T-helper 1 cell (primary cell): ENCODE measurements around the gene MAML3.
A peak's percentile ranks its signal among the peaks of the same experiment; 100 is the strongest.

Experiments used
- DNase-seq, 5 donors: peaks; one replicate each; pipeline ENCODE4 v3.0.0-alpha.2; 2012 to 2020

Gene MAML3

GRCh38 chr4:140154572-140154891 lies 548 bp upstream of the MAML3 start:
- DNase-seq: no peak

GRCh38 chr4:140153419-140153717 lies 616 bp downstream of the MAML3 start:
- no peak for DNase-seq

GRCh38 chr4:140152751-140153418 lies 1.1 kb downstream of the MAML3 start:
- DNase-seq: peak; percentile 12 to 46 (median 29)

GRCh38 chr4:140152013-140152703 lies 1.8 kb downstream of the MAML3 start:
- DNase-seq: peak; percentile 47 to 77 (median 69)

- DNase-seq: peak in 4 of 5 donors; percentile 17 to 74 (median 48)
These were observed 2.3 kb downstream of the MAML3 start for GRCh38 chr4:140151699-140152012.

- peak; percentile 27 to 62 (median 38) for DNase-seq
These were observed 2.9 kb downstream of the MAML3 start for GRCh38 chr4:140150886-140151698.

- peak in 3 of 5 donors; percentile 48 to 78 (median 57) for DNase-seq
These were observed 3.4 kb downstream of the MAML3 start for GRCh38 chr4:140150636-140150885.

- peak; percentile 16 to 66 (median 51) for DNase-seq
These were observed 3.9 kb downstream of the MAML3 start for GRCh38 chr4:140149846-140150635.

GRCh38 chr4:140144050-140144449 lies 9.9 kb downstream of the MAML3 start:
- no peak for DNase-seq

GRCh38 chr4:140141210-140141835 lies 12.7 kb downstream of the MAML3 start:
- no peak for DNase-seq

GRCh38 chr4:140140566-140140965 lies 13.4 kb downstream of the MAML3 start:
- DNase-seq: no peak

GRCh38 chr4:140138428-140138827 lies 15.6 kb downstream of the MAML3 start:
- no peak for DNase-seq

- DNase-seq: no peak
These were observed 16.3 kb downstream of the MAML3 start for GRCh38 chr4:140137671-140138070.

GRCh38 chr4:140136509-140136908 lies 17.5 kb downstream of the MAML3 start:
- no peak for DNase-seq

GRCh38 chr4:140135529-140136088 lies 18.4 kb downstream of the MAML3 start:
- no peak for DNase-seq

GRCh38 chr4:140134746-140135425 lies 19.1 kb downstream of the MAML3 start:
- DNase-seq: no peak

- DNase-seq: no peak
These were observed 20.4 kb downstream of the MAML3 start for GRCh38 chr4:140133576-140133975.

GRCh38 chr4:140131675-140132229 lies 22.2 kb downstream of the MAML3 start:
- no peak for DNase-seq

GRCh38 chr4:140130677-140131076 lies 23.3 kb downstream of the MAML3 start:
- DNase-seq: peak in 1 of 5 donors; percentile 20

GRCh38 chr4:140127422-140127821 lies 26.6 kb downstream of the MAML3 start:
- DNase-seq: no peak

- DNase-seq: no peak
These were observed 27.7 kb downstream of the MAML3 start for GRCh38 chr4:140126261-140126660.

- no peak for DNase-seq
These were observed 28.6 kb downstream of the MAML3 start for GRCh38 chr4:140125374-140125773.
